Measurements from ENCODE around the gene BRPF1.
A peak's percentile ranks its signal among the peaks of the same experiment; 100 is the strongest.

BRPF1 gene

GRCh38 chr3:9715764-9716437 is 15.6 kb upstream of the BRPF1 start:
- TF ChIP-seq REST (IDR thresholded peaks at IDR 0.05; ENCODE audit: insufficient read depth in 1 of 2, low read depth in 2 of 2, low read length in 2 of 2): no peak
- TF ChIP-seq TAF1 (IDR thresholded peaks at IDR 0.05; ENCODE audit: borderline replicate concordance, insufficient read depth, low read length): no peak
- peak; percentile 70 for TF ChIP-seq FOXP2 (optimal IDR thresholded peaks at IDR 0.05; ENCODE audit: borderline replicate concordance, extremely low read depth, extremely low read length, insufficient read depth)
- no peak for TF ChIP-seq SIN3A (IDR thresholded peaks at IDR 0.05; ENCODE audit: borderline replicate concordance, insufficient read depth, low read length)
- TF ChIP-seq POLR2AphosphoS5 (IDR thresholded peaks at IDR 0.05; ENCODE audit: low read depth, low read length): no peak

- no peak for TF ChIP-seq REST (IDR thresholded peaks at IDR 0.05; ENCODE audit: insufficient read depth in 1 of 2, low read depth in 2 of 2, low read length in 2 of 2)
- TF ChIP-seq POLR2AphosphoS5 (IDR thresholded peaks at IDR 0.05; ENCODE audit: low read depth, low read length): no peak
- no peak for TF ChIP-seq SIN3A (IDR thresholded peaks at IDR 0.05; ENCODE audit: borderline replicate concordance, insufficient read depth, low read length)
- no peak for TF ChIP-seq FOXP2 (optimal IDR thresholded peaks at IDR 0.05; ENCODE audit: borderline replicate concordance, extremely low read depth, extremely low read length, insufficient read depth)
- no peak for TF ChIP-seq TAF1 (IDR thresholded peaks at IDR 0.05; ENCODE audit: borderline replicate concordance, insufficient read depth, low read length)
Measured at GRCh38 chr3:9716801-9717555, 14.6 kb upstream of the BRPF1 start.

GRCh38 chr3:9717563-9717962 is 14.0 kb upstream of the BRPF1 start:
- TF ChIP-seq FOXP2 (optimal IDR thresholded peaks at IDR 0.05; ENCODE audit: borderline replicate concordance, extremely low read depth, extremely low read length, insufficient read depth) (no peak), TAF1 (IDR thresholded peaks at IDR 0.05; ENCODE audit: borderline replicate concordance, insufficient read depth, low read length) (no peak), POLR2AphosphoS5 (IDR thresholded peaks at IDR 0.05; ENCODE audit: low read depth, low read length) (no peak), SIN3A (IDR thresholded peaks at IDR 0.05; ENCODE audit: borderline replicate concordance, insufficient read depth, low read length) (no peak), REST (IDR thresholded peaks at IDR 0.05; ENCODE audit: insufficient read depth in 1 of 2, low read depth in 2 of 2, low read length in 2 of 2) (no peak)

- TF ChIP-seq FOXP2 (optimal IDR thresholded peaks at IDR 0.05; ENCODE audit: borderline replicate concordance, extremely low read depth, extremely low read length, insufficient read depth) (no peak), SIN3A (IDR thresholded peaks at IDR 0.05; ENCODE audit: borderline replicate concordance, insufficient read depth, low read length) (no peak), REST (IDR thresholded peaks at IDR 0.05; ENCODE audit: insufficient read depth in 1 of 2, low read depth in 2 of 2, low read length in 2 of 2) (no peak), POLR2AphosphoS5 (IDR thresholded peaks at IDR 0.05; ENCODE audit: low read depth, low read length) (no peak), TAF1 (IDR thresholded peaks at IDR 0.05; ENCODE audit: borderline replicate concordance, insufficient read depth, low read length) (no peak)
Measured at GRCh38 chr3:9718118-9718517, 13.4 kb upstream of the BRPF1 start.

Measured in PFSK-1 (cell line).